B cell (primary cell): ENCODE measurements around the gene UPF3B. TPM values are rescaled to one million over a fixed set of nuclear protein-coding genes. Genes with fewer than 3 reads are reported as not detected.

Experiments
- ATAC-seq: fragments of 200-7000 bp; cut with Tn5 transposase; one replicate; pipeline ENCODE4 v1.10.0; 2021; ENCODE audit warnings: low read depth, mild to moderate bottlenecking, moderate number of reproducible peaks, moderate library complexity
- CTCF ChIA-PET: fragments of 350-600 bp; sonication (Branson Sonifier 250); formaldehyde crosslinking; loops from one replicate; lab custom pipeline; 2021; ENCODE audit warnings: antibody characterized with exemption, inconsistent platforms; lab: Charles Lee
- POLR2A ChIA-PET: fragments of 350-600 bp; sonication (Branson Sonifier 250); formaldehyde crosslinking; loops from one replicate; lab custom pipeline; 2021; ENCODE audit warnings: antibody characterized with exemption; lab: Charles Lee
- DNase-seq: peaks from one replicate; pipeline ENCODE4 v3.0.0; 2013
- H2AFZ ChIP-seq: 2 replicates; pipeline ENCODE4 v1.6.1; 2012; ENCODE audit warnings: mild to moderate bottlenecking, low read depth, low read length; ENCODE audit not compliant: insufficient read depth, poor library complexity, severe bottlenecking
- H3K27ac ChIP-seq, 2 donors: 1 replicate in 1 of 2; 2 replicates in 1 of 2; pipeline ENCODE4 v1.5.1; 2012 to 2013; ENCODE audit warnings: low read length in 2 of 2, mild to moderate bottlenecking in 2 of 2, moderate library complexity in 1 of 2
- H3K27me3 ChIP-seq, 4 experiments: fragments of 200-600 bp in 1 of 4; sonication (generic) in 1 of 4; replicated peaks in 1 of 4; 1 replicate in 2 of 4; 2 replicates in 2 of 4; pipeline versions ENCODE4 v1.6.1 to v1.7.0; 2013 to 2016; ENCODE audit warnings: low read length in 3 of 4, mild to moderate bottlenecking in 2 of 4, mixed read lengths in 1 of 4, moderate library complexity in 1 of 4; ENCODE audit not compliant: insufficient read depth in 4 of 4, control insufficient read depth in 3 of 4; ENCODE audit errors: control extremely low read depth in 1 of 4
- H3K36me3 ChIP-seq, 2 experiments: replicated peaks in 1 of 2; 1 replicate in 1 of 2; 2 replicates in 1 of 2; pipeline versions ENCODE4 v1.6.1 to v1.7.1; 2013; ENCODE audit warnings: low read length in 1 of 2; ENCODE audit not compliant: insufficient read depth in 2 of 2, control insufficient read depth in 1 of 2; ENCODE audit errors: control extremely low read depth in 1 of 2, extremely low read depth in 1 of 2
- H3K4me1 ChIP-seq, 2 donors: fragments of 200-600 bp in 1 of 2; sonication (generic) in 1 of 2; 1 replicate in 1 of 2; 2 replicates in 1 of 2; pipeline versions ENCODE4 v1.5.1 to v1.6.1; 2013 to 2017; ENCODE audit warnings: low read length in 2 of 2; ENCODE audit not compliant: control insufficient read depth in 2 of 2, insufficient read depth in 2 of 2
- H3K4me2 ChIP-seq: replicated peaks from 2 replicates; pipeline ENCODE3; 2012; ENCODE audit warnings: mild to moderate bottlenecking, low read depth, low read length; ENCODE audit not compliant: poor library complexity, severe bottlenecking
- H3K4me3 ChIP-seq, 5 experiments: fragments of 200-600 bp in 1 of 5; sonication (generic) in 1 of 5; 1 replicate in 3 of 5; 2 replicates in 2 of 5; pipeline versions ENCODE4 v1.5.1 to v1.7.0; 2011 to 2016; ENCODE audit warnings: low read length in 4 of 5, mild to moderate bottlenecking in 4 of 5, low read depth in 2 of 5, control low read depth in 1 of 5, moderate library complexity in 1 of 5; ENCODE audit not compliant: insufficient read depth in 1 of 5; ENCODE audit errors: control extremely low read depth in 1 of 5, extremely low read depth in 1 of 5
- H3K79me2 ChIP-seq: fragments of 200-600 bp; sonication (generic); one replicate; pipeline ENCODE4 v1.6.0; 2016; ENCODE audit warnings: low read length; ENCODE audit not compliant: control insufficient read depth, insufficient read depth
- H3K9ac ChIP-seq: fragments of 200-600 bp; sonication (generic); 2 replicates; pipeline ENCODE4 v1.6.1; 2017; ENCODE audit warnings: mild to moderate bottlenecking, low read length, moderate library complexity
- H3K9me3 ChIP-seq, 3 donors: one replicate each; pipeline versions ENCODE4 v1.6.1 to v1.7.1; 2013; ENCODE audit warnings: low read length in 2 of 3; ENCODE audit not compliant: control insufficient read depth in 2 of 3, insufficient read depth in 1 of 3; ENCODE audit errors: control extremely low read depth in 1 of 3
- H4K20me1 ChIP-seq: 2 replicates; pipeline ENCODE4 v1.6.0; 2012; ENCODE audit warnings: mild to moderate bottlenecking, low read length; ENCODE audit not compliant: insufficient read depth, control insufficient read depth, poor library complexity, severe bottlenecking
- H3K27ac Mint-ChIP-seq: one replicate; pipeline ENCODE4 v1.8.0; 2021; ENCODE audit warnings: mixed read lengths
- H3K27me3 Mint-ChIP-seq: one replicate; pipeline ENCODE4 v1.8.0; 2021; ENCODE audit warnings: mixed read lengths
- H3K4me1 Mint-ChIP-seq: one replicate; pipeline ENCODE4 v1.8.0; 2021; ENCODE audit warnings: mixed read lengths
- H3K4me3 Mint-ChIP-seq: one replicate; pipeline ENCODE4 v1.8.0; 2021; ENCODE audit warnings: mixed read lengths
- H3K9me3 Mint-ChIP-seq: one replicate; pipeline ENCODE4 v1.8.0; 2022; ENCODE audit warnings: mixed read lengths; ENCODE audit not compliant: insufficient read depth
- EZH2 ChIP-seq: IDR thresholded peaks from 2 replicates; pipeline ENCODE4 v1.6.1; 2012; ENCODE audit warnings: borderline replicate concordance, low read depth, mild to moderate bottlenecking, moderate library complexity, low read length; ENCODE audit not compliant: insufficient read depth, poor library complexity, severe bottlenecking
- WGBS: methylation state at CpG from one replicate; pipeline ENCODE4 v1.1.5; 2013; ENCODE audit warnings: missing lambda C conversion rate; ENCODE audit not compliant: insufficient coverage; 5-methylcytosine and 5-hydroxymethylcytosine counted together
- intact Hi-C: fragments of 100-400 bp; cut with micrococcal nuclease; formaldehyde crosslinking; loops from one replicate; pipeline ENCODE4 v1.10.0; 2022
- polyA plus RNA-seq: library from polyadenylated mRNA; depleted of rRNA; stranded (reverse); fragments of >200 nt; gene quantifications from 2 replicates; pipeline ENCODE4 v1.2.3, GENCODE V29; 2012
- total RNA-seq, 2 donors: library from RNA; stranded (reverse); fragments of 120-200 nt in 1 of 2; gene quantifications; 1 replicate in 1 of 2; 2 replicates in 1 of 2; pipeline versions ENCODE4 v1.2.3 to v1.2.4, GENCODE V29; 2013 to 2022
- TF ChIP-seq, protein P1 (sequence below): fragments of 200-600 bp; IDR thresholded peaks from one replicate; pipeline ENCODE4 v1.8.0; 2022; ENCODE audit warnings: antibody characterized with exemption, mild to moderate bottlenecking

UPF3B gene
- total and polyA plus RNA-seq, 2 donors (not counting 1 experiment from before 2014, with no cell fraction given): 3.6 to 22.1 TPM

DNA sequence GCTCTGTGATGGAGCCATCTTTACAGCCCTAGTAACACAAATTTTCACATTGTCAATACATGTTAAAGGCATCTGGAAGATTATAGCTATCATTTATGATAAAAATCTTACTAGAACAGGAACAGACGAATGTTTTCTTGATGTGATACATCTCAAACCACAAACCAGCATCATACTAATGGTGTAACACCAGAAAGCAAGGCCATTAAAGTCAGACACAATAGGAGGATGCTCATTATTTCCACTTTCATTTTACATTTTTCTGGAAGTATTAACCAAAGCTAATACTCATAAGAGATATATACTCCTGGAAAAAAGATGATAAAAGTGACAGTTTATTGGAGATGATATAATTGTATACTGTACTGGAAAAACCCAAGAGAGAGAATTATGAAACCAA lies 48.2 kb upstream of the UPF3B start:
- DNase-seq (no peak), ATAC-seq (no peak)
- no peaks in the 10 kb centered on the region for H3K27me3 ChIP-seq
- H3K27ac Mint-ChIP-seq: no peak overlapping the region
- TF ChIP-seq, protein P1, sequence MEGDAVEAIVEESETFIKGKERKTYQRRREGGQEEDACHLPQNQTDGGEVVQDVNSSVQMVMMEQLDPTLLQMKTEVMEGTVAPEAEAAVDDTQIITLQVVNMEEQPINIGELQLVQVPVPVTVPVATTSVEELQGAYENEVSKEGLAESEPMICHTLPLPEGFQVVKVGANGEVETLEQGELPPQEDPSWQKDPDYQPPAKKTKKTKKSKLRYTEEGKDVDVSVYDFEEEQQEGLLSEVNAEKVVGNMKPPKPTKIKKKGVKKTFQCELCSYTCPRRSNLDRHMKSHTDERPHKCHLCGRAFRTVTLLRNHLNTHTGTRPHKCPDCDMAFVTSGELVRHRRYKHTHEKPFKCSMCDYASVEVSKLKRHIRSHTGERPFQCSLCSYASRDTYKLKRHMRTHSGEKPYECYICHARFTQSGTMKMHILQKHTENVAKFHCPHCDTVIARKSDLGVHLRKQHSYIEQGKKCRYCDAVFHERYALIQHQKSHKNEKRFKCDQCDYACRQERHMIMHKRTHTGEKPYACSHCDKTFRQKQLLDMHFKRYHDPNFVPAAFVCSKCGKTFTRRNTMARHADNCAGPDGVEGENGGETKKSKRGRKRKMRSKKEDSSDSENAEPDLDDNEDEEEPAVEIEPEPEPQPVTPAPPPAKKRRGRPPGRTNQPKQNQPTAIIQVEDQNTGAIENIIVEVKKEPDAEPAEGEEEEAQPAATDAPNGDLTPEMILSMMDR: no peak
- no peak for TF ChIP-seq EZH2
- no peak overlapping the region for H3K9ac ChIP-seq
- no peaks in the 10 kb centered on the region for H3K79me2 ChIP-seq
- CTCF ChIA-PET: no interaction called here
- no peak overlapping the region for H3K4me3 Mint-ChIP-seq
- WGBS: no CpG with 5 or more reads among the region's 1 CpG
- no peaks in the 10 kb centered on the region for H3K4me1 Mint-ChIP-seq
- POLR2A ChIA-PET: no interaction called here
- H2AFZ ChIP-seq: no peak overlapping the region
- no peak overlapping the region for H3K4me2 ChIP-seq
- no peaks in the 10 kb centered on the region for H3K9me3 ChIP-seq
- no peaks in the 10 kb centered on the region for H3K4me1 ChIP-seq
- H3K27ac ChIP-seq: no peak overlapping the region
- intact Hi-C loops: no loop called here
- no peaks in the 10 kb centered on the region for H4K20me1 ChIP-seq
- no peaks in the 10 kb centered on the region for H3K36me3 ChIP-seq
- H3K9me3 Mint-ChIP-seq: no peaks in the 10 kb centered on the region
- no peak overlapping the region for H3K4me3 ChIP-seq
- H3K27me3 Mint-ChIP-seq: no peaks in the 10 kb centered on the region

DNA sequence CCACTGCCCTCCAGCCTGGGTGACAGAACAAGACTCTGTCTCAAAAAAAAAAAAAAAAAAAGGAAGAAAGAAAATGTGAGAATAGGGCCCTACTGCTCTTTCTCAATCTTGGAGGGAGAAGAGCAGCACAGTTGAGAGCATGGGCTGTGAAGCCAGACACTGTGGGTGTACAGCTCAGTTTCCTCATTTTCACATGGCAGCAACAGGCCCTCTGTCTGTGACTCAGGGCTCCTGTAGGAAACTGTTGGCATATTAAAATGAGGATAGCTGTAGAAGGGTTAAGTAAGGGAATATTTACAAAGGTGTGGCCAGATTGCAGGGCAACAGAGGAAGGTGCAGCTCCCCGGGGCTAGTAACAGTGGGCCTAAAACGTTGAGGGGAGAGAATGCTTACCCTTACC lies 46.4 kb upstream of the UPF3B start:
- Histone ChIP-seq H3K27ac (no peak overlapping the region), H3K4me2 (no peak overlapping the region), H3K79me2 (no peaks in the 10 kb centered on the region), H3K9ac (no peak overlapping the region), H3K9me3 (no peaks in the 10 kb centered on the region), H3K27me3 (no peaks in the 10 kb centered on the region), H4K20me1 (no peaks in the 10 kb centered on the region), H2AFZ (no peak overlapping the region), H3K4me3 (no peak overlapping the region), H3K36me3 (no peaks in the 10 kb centered on the region), H3K4me1 (no peaks in the 10 kb centered on the region)
- POLR2A ChIA-PET: no interaction called here
- TF ChIP-seq, protein P1: no peak
- TF ChIP-seq EZH2: no peak
- intact Hi-C loops: no loop called here
- DNase-seq (no peak), ATAC-seq (no peak)
- H3K4me1 Mint-ChIP-seq: no peaks in the 10 kb centered on the region
- H3K9me3 Mint-ChIP-seq: no peaks in the 10 kb centered on the region
- H3K27ac Mint-ChIP-seq: no peak overlapping the region
- H3K27me3 Mint-ChIP-seq: no peaks in the 10 kb centered on the region
- CTCF ChIA-PET: no interaction called here
- no CpG with 5 or more reads among the region's 2 CpGs for WGBS
- no peak overlapping the region for H3K4me3 Mint-ChIP-seq
